GM18907 (cell line): ENCODE data around the gene REPS1.

Source experiments
- ATAC-seq: cut with Tn5 transposase; IDR thresholded peaks from one replicate; pipeline ENCODE4 v1.9.1; 2021; ENCODE audit warnings: mild to moderate bottlenecking, moderate library complexity; ENCODE audit not compliant: unreplicated experiment

Gene REPS1

DNA sequence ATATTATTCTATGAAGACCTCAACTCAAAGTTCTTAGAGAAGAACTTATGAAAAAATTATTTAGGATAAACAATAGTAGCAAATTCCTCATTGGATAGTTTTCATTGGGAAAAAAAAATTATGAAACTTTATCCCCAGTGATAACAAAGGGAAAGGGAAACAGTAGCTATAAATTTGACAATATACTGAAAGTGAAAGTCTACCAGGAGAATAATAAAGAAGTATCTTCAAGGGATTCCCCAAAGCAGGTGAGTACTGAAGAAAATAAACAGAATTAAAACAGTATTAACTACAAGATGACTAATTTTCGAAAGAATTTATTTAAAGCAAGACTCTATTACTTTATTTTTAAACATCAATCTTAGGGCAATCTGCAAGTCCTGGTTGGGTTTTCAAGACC, 56.4 kb downstream of the REPS1 start:
- no peak for ATAC-seq

DNA sequence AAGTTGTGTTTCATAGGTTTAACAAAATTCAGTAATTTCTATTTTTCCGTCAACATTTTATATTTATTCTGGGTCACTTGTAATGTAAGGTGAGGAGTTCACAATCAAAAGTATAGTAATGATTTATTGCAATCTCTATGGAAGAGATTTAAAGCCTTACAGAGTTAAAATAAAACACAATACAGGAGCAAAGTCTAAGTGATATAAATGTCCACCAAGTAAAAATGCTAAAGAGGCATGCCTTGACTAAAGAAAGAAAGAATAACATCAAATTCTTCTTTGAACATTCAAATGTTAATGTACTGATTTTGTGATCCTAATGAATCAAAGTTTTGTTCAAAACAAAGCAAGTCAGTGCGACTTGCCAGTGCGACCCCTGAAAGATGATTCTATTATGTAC, 61.5 kb downstream of the REPS1 start:
- ATAC-seq: no peak

DNA sequence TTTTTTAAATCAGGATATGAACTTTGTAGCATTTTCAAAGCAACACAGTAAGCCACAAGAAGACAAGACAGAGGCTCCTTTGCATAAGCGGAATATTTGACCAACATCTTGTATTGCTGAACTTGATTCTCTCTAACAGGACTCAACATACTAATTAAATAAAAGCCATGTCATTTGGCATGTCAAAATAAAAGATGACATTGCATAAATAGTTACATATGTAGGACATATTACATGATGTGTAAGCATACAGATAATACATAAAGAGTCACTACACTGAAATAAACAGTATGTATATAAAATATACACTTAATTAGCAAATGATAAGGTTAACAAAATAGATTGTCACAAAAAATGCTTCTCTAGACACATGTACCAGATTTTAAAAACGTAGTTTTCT, 62.2 kb downstream of the REPS1 start:
- no peak for ATAC-seq

DNA sequence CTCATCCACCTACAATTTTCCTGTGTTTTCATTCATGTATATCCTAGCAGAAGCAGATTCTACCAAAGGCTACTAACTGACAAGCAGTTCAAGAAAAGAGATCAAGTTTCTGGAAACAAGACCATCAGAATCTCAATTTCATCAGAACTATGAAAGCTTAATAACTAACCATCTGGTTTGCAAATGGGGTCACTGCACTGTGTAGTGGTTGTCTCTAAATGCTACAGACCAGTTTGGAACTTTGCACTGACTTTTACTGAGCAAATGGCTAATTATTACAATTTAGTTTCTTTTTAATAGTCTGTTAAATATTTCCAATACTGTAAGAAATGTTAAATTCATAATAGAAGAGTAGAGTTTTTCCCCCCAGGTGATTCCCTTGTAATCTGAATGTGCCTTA, 64.5 kb downstream of the REPS1 start:
- ATAC-seq: peak; percentile 81

DNA sequence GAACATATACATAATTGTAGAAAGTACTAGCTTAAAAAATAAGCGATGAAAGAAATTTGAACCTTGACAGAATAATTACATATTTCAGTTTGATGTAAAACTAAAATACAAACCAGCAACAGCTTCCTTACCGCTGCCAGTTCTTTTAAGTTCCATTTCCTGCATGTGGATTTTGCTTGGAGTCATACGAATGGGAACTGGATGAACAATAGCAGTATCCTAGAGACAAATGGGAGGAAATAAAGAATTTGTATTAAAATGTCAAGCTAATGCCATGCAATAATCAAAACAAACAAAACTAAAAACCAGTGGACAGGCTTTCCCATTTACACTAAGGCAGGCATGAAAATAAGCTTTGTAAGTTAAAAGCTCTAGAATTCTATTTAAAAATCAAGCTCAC, 67.1 kb downstream of the REPS1 start:
- ATAC-seq: no peak

DNA sequence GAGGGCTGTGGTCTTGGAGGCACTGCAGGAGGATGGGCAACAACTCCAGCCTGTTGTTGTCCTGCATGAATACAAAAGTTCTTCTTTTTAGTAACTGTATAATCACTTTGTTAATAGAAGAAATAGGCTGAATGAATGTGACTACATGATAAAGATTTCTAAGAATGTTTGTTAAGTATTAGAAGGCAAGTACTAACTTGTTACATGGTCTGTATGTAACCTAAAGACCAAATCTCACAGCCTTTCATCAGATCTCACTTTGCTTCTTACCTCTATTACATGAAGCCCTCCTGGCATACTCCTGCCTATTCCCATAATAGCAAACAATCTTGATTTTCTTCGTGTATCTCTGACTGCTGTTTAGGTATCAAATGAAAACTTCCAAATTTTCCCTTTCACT, 73.4 kb downstream of the REPS1 start:
- ATAC-seq: no peak

DNA sequence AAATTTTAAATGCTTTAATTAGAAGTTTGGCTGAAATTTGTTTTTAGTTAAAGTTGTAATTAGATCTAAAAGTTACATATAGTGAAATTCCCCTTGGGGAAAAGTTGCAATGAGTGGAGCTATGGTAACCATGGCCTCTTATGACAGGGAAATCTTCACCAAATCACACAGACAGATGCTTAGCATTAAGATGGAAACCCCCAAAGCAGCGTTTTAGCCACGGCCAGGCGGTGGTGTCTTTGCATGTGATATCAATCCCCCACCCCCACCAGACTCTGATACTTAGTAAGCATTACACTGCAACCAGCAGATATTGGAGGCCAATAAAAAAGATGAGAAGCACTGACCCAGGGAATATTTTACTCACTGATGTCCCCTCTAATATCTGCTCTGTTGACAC, 75.7 kb downstream of the REPS1 start:
- ATAC-seq: peak; percentile 49

DNA sequence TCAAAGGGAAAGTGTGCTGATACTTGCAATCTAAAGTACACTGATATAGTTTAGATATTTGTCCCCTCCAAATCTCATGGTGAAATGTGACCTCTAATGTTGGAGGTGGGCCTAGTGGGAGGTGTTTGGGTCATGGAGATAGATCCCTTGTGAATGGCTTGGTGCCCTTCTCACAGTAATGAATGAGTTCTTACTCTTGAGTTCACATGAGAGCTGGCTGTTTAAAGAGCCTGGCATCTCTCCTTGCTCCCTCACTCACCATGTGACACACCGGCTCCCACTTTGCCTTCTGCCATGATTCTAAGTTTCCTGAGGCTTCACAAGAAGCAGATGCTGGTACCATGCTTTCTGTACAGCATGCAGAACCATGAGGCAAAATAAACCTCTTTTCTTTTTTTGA, 78.1 kb downstream of the REPS1 start:
- no peak for ATAC-seq

DNA sequence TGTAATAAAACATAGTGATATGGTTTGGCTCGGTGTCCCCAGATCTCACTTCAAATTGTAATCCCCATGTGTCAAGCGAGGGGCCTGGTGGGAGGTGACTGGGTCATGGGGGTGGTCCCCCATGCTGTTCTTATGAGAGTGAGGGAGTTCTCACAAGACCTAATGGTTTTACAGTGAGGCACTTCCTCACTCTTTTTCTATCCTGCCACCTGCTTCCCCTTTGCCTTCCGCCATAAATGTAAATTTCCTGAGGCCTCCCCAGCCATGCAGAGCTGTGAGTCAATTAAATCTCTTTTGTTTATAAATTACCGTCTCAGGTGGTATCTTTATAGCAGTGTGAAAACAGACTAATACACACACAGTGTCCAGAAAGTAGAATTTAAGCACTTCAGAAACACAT, 78.5 kb downstream of the REPS1 start:
- ATAC-seq: no peak

DNA sequence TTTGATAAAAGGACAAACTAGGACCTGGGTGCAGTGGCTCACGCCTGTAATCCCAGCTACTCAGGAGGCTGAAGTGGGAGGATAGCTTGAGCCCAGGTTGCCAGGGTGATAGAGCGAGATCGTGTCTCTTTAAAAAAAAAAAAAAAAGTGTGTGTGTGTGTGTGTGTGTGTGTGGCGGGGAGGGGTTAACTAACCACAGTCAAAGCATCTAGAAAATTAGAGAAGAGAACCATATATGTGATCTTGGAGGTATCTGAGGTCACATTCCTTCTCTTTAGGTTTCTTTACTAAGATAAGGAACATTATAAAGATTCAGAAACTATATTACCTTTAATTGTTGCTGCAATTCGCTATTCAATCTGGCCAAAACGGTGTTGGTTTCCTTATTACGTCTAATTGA, 80.9 kb downstream of the REPS1 start:
- no peak for ATAC-seq

DNA sequence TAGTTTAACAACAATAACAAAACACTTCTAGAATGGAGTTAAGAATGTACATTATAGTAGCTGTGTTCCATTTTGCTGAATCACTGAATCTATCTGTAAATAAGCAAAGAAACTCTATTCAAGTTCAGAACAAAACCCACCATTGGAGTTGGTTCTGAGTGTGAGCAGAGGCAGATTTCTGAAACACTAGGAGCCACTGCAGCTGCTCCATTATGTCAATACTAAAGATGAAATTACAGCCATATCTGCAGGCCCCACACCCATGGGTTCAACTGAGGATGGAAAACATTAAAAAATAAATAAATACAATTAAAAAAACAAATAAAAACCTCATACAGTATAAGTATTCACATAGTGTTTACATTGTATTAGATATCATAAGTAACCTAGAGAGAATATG, 91.0 kb downstream of the REPS1 start:
- no peak for ATAC-seq

DNA sequence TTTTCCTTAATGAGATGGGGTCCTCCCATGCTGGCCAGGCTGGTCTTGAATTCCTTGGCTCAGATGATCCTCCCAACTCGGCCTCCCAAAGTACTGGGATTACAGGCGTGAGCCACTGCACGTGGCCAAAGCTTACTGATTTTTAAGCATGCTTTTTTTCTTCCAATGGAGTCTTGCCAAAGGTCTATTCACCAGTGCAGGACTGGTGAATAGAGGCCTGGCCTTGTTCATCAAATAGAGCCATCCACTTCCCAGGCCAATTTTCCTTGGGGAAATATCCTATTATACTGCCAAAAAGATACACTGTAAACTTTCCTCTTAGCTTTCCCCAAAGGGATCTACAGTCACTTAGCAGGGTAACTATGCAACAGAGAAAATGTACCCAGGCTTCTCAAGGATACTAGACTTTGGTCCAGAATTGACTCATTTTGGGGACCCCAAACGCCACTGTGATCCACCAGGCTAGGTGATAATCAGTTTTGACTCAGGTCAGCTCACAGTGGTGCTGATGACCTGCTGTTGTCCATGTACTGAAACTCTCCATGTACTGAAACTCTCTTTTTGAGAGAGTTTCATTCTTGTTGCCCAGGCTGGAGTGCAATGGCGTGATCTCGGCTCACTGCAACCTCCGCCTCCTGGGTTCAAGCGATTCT, 91.8 kb downstream of the REPS1 start:
- ATAC-seq: no peak

DNA sequence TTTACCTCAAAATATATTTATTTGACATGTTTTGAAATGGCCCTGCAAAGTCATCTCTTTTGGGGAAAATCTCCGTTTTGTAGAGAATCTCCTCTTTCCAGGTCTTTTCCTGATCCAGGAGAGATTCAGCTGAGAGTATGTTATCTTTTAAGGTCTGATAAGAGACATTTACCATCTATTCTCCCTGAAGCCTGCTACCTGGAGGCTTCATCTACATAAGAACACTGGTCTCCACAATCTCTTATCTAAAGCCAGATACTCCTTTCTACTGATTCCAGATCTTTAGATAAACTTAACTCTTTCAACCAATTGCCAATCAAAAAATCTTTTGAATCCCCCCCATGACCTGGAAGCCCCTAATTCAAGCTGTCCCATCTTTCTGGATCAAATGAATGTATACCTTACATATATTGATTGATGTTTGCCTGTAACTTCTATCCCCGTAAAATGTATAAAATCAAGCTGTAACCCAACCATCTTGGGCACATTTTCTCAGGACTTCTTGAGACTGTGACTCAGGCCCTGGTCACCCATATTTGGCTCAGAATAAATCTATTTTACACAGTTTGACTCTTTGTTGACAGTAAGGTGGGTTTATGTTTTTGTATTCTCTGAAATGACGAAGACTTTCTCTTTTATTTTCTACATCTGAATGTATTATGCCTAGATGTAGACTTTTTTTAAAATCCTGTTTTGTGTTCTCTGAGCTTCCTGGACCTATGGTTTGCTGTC, 96.6 kb downstream of the REPS1 start:
- ATAC-seq: no peak

DNA sequence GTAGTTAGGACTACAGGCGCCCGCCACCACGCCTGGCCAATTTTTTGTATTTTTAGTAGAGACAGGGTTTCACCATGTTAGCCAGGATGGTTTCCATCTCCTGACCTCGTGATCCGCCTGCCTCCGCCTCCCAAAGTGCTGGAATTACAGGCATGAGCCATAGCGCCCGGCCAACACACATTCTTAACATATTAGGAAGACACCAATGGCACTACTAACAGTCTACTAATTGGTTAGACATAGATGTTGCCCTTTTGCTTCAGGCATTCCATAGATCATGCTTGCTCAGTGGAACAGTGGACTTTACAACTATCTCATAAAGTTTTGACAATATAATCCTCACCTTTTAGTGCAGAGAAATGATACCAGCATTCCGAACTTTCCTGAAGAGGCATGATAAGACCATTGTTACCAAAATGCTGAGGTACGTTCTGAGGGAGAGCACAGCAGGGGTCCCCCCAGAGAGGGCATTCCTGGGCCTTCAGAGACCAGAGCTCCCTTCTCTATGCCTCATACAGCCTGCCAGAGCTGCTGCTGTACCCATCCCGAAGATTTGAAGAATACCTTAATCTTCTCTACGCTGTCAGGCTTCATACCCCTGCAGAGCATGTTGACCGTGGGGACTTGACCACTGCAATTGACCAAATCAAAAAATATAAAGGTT, 102.8 kb downstream of the REPS1 start:
- ATAC-seq: no peak

DNA sequence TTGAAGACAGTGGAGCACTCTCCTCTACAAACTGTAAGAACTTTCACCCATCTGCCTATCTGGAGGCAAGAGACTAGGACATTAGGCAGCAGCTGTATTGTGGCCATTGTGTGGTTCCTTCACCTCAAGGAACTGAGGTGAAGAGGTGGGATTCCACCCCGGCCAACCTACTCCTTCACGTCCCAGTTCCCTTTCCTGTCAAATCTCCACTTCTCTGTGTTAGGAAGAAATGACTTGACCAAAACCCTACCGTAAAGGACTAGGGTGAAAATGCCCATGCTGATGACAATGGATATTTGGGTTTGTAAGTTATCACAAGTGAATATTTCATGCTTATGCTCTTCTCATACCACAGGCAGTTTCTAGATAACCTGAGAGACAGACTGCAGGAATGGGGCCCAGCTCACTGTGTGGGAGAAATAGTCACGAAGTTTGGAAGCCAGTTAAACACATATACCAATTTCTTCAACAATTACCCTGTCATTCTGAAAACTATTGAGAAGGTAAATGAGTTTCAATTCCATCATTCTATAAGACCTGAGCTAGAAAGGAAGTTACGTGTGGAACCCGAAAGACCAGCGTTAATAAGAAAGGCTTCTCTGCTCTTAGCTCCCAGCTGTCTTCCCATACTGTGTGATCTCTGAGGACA, 105.6 kb downstream of the REPS1 start:
- peak; percentile 84 for ATAC-seq

DNA sequence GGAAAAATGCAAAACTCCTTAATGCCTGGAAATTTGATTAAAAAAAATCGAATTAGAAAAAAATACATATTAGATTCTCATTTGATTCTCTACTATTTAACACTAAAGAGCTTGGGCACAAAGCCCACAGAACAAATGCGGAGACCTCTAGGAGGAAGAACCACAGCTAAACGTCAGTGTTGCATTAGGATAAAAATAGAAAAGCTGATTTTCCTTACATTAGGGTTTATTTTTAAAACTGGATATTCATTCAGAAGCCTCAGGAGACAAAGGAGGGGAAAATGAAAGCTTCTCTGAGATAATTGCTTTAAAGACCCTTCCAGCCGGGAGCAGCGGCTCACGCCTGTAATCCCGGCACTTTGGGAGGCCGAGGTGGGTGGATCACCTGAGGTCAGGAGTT, 114.9 kb downstream of the REPS1 start:
- no peak for ATAC-seq

DNA sequence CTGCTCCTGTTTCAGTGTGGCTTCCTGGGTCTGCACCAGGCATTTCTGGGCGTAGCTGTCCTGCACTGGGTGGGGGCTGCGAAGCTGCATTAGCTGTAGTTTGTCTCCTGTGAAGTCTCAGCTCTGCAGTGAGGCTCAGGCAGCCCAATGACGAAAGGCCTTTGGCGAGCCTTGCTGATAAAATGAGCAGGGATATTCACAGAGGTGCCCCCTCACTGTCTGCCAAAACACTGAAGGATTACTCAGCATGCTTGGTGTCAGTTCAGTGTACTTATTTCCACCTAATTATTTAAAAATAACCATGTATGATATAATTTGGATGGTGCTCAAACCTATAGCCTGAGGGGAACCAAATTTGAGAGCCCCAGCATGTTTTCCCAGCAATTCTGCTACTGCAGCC, 118.7 kb downstream of the REPS1 start:
- no peak for ATAC-seq

DNA sequence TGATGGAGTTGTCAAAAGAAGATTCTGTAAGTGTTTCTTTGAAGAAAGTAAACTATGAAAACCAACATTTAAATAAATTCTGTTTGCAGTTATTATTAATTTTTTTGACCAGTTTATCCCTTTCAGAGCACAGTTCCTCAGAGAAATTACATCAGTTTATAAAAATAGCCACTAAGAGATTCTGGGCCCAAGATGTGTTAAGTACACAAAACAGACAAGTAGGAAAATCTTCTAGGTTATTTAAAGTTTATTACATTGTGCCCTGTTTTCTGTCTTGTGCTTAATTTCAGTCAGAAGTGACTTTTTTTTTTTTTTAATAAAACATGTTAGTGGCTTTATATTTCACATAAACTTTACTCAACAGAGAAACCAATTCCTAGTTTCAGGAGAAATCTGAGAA, 119.9 kb downstream of the REPS1 start:
- ATAC-seq: no peak

DNA sequence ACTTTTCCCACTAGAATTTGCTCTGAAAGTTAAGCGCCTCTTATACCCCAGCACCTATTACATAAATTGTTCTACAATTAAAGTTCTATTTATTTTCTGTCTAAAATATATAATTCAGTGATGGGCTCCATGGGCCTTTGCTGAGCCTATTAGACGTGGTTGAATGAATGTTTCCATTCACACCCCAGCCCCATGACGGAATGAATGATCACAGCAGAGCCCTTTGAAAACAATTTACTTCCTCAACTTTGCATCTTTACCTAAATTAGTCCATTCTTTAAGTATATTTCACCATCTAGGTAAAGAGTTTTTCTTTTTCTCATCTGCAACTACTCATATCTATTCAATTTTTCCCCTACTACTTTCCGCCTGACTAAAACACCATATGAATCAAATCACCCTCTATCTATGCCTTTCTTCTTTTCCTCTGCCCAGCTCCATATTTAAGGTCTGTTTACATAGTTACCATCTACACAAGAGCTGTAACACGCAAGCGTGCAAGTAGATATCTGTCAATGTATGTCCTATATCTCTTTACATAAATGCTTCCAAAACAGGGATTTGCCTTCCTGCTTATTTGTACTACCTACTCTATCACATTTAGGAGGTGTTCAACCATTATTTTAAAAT, 122.5 kb downstream of the REPS1 start:
- no peak for ATAC-seq

DNA sequence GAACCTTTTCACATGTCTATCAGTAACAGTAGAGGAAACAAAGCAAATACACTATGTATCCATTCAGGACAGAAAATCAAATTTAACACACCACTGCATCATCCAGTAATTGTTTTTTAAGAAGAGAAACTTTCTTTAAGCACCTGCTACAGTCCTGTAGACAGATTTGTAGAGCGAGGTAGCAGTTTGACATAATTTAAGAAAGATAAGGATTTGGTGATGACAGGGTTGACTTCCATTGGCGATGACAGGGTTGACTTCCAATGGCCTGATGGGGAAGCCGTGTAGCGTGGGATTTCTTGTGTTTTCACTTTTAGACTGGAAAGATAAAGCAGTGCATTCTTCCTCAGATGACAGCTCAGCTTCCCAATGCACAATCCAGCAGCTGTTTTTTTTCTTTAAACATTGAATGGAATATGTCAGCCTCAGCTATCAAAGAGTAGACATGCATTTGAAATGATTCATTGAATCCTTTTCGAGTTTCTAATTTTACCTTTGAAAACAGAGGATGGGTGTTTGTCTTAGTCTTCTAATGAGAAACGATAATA, 123.6 kb downstream of the REPS1 start:
- ATAC-seq: no peak

DNA sequence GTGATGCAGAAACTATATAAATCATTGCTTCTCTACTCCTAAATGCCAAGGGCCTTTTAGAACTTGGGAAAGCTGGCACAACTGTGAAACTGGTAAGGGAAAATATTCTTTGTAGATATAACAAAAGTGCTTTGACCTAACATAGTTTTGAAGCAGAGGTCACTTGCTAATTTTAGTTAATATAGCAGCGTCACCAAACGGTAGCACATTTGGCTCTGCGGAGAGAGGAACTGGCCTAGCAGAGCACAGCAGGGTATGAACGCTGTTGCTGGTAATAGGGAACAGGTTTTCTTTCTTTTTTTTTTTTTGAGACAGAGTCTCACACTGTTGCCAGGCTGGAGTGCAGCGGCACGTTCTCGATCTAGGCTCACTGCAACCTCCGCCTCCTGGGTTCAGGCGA, 124.7 kb downstream of the REPS1 start:
- no peak for ATAC-seq
